HS-5 (cell line): ENCODE results near the gene SLC6A12.

Experiments
- DNase-seq: peaks from one replicate; pipeline ENCODE4 v3.0.0-alpha.2; 2012; ENCODE audit warnings: low read depth

Gene SLC6A12

DNA sequence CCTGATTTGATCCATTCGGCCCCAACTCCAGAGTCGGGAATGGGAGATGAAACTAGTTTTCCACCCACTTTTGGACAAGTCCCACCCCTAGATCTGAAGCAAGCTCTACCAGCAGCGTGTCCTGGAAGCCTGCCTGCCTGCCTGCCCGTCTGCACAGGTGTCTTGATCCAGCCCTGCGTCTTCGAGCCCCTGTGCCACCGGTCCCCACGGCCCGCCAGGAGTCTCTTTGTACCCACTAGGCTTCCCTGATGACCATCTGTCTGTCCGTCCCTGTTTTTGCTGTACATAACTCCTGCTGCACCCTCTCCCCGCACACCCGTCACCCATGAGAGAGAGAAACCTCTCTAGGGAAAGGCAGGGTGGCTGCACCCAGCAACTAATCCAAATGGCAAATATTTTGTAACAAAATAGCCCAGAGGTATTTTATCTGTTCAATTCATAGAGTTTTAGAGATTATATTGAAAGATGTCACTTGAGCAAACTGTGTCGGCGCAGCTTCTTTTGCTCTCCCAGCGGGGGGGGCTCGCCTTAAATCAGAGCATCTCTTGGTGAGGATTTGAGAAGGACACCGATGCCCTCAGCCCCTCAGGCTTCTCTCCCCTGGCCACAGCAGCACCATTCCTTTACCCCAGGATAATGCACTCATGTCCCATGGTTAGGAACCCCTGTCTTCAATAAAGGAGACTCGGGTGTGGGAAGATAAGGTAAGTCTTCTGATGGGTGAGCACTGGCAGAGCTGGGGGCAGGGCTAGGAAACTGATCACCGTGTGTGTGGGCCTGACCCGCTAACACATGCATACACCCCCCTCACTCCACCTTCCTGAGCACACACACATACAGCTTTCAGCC, 35.8 kb downstream of the SLC6A12 start:
- DNase-seq, result no peak

GRCh38 chr12:177336-177979, 36.5 kb downstream of the SLC6A12 start:
- DNase-seq, result no peak

DNA sequence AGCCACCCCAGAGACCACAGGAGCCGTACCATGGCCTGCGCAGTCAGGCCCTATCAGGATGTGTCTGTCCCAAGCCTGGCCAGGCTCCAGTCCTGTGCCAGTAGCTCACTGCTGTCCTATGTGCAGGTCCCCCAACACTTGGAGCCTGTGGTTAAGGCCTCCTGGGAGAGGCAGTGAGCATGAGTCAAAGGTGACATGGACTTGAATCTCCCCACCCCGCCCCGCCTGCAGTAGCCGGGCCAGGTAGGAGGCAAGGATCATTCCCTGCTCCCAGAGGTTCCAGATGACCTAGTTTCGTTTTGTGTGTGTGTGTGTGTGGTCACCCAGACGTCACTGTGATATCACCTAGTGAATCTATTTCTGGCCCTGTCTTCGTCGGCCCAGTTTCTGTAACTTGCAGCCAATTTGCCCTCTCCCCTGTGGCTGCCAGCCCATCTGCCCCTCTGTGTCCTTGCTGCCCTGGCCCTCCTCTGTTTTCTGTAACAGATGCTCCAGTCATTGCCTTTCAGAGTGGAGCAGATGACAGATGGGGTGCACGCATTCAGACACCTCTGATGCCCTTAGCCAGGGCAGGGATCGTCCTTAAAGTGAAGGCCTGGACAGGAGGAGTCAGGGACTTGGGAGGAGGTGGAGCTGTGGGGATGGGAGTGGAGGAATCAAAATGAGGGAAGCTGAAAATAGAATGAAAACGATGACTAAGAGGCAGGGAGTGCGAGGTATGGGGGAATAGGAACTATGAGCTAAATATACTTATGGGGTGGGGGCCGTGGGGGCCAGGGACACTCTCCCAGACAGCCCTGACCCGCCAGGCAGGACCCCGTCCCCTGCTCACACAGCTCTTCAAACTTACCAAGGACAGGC, 37.4 kb downstream of the SLC6A12 start:
- peak; percentile 10 for DNase-seq

- DNase-seq, result no peak
Observed at GRCh38 chr12:175759-176158, 38.2 kb downstream of the SLC6A12 start.

- no peak for DNase-seq
Observed at GRCh38 chr12:175250-175649, 38.7 kb downstream of the SLC6A12 start.

DNA sequence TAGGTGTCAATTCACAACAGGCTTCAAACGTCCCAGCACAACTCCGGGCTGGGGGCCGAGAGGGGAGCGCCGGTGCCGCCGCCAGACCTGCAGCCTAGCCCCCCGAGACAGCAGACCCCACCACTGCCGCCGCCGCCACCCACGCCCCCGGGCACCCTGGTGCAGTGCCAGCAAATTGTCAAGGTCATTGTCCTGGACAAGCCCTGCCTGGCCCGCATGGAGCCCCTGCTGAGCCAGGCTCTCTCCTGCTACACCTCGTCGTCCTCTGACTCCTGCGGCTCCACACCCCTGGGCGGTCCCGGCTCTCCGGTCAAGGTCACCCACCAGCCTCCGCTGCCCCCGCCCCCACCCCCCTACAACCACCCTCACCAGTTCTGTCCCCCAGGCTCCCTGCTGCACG, 39.4 kb downstream of the SLC6A12 start:
- DNase-seq, result no peak

GRCh38 chr12:174124-174523, 39.8 kb downstream of the SLC6A12 start:
- no peak for DNase-seq

DNA sequence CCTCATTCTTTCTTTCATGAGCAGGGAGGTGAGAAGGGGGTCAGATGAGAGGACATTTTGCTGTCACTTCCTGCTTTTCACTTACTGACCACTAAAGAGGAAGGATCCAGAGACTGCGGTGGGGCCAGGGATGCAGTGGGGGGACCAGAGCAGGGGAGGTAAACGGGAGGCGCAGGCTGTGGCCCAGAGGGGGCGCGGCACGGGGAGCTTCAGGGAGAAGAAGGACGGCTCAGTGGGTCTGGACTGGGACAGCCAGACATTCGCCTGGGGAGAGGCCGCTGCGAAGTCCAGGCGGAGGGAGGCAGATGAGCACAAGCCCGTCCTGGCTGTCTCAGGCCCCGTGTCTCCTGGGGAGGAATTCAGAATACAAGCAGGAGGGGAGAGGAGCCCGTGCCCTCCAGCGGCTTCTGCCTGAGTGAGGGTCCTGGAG, 41.2 kb downstream of the SLC6A12 start:
- no peak for DNase-seq

- no peak for DNase-seq
Observed at GRCh38 chr12:171743-172676, 41.9 kb downstream of the SLC6A12 start.

DNA sequence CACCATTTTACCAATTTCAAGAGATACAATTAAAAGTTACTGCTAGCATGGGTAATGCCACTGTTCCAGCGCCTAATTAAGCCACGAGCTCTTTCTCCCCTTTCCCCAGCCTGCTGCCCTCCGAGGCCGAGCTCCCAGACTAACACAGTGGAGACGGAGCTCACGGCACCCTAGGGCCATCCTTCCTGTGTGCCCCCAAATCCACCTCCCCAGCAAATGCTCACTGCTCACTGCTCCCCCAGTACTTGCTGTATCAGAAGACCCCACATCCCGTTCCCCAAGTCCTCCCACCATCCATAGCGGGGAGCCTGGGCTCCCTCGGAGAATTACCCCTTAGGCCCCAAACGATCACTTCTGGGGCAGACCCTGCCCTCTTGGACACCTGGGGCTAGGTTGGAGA, 42.7 kb downstream of the SLC6A12 start:
- no peak for DNase-seq

DNA sequence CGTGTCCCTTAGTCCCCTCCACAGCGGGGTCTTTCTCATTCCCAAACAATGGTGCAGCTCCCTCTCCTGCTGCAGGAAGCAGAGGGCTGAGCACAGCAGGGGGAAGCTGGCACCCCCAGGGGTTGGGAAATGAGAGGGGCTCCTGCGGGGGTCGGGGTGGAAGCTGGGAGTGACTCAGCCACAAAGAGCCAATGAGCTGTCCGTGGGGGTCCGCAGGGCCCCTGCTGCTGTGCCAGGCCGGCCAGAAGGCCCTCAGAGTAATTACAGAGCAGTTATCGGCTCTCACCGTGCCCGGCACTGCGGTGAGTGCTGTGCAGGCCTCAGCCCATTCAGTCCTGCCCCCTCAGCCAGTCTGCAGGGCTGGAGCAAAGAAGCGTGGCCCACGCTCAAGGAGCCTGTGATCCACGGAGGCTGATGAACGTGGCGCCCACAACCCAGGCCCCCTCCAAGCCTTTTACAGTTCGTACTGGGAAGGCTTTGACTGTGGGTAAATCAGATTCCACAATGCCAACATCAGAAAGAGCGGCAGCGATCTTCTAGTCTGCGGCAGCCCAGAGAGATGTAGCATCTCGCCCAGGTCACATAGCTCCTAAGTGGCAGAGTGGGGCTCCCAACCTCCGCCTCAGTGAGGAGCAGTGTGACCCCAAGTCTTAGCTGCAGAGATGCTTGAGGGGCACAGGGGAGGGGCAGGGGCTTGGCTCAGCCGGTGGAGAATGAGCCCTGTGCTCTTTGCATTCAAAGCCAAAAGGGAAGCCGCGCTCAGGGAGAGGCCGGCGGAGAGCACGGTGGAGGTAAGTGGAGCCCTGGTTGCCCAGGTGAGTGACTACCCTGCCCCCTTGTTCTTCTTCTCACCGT, 43.4 kb downstream of the SLC6A12 start:
- DNase-seq, result no peak

DNA sequence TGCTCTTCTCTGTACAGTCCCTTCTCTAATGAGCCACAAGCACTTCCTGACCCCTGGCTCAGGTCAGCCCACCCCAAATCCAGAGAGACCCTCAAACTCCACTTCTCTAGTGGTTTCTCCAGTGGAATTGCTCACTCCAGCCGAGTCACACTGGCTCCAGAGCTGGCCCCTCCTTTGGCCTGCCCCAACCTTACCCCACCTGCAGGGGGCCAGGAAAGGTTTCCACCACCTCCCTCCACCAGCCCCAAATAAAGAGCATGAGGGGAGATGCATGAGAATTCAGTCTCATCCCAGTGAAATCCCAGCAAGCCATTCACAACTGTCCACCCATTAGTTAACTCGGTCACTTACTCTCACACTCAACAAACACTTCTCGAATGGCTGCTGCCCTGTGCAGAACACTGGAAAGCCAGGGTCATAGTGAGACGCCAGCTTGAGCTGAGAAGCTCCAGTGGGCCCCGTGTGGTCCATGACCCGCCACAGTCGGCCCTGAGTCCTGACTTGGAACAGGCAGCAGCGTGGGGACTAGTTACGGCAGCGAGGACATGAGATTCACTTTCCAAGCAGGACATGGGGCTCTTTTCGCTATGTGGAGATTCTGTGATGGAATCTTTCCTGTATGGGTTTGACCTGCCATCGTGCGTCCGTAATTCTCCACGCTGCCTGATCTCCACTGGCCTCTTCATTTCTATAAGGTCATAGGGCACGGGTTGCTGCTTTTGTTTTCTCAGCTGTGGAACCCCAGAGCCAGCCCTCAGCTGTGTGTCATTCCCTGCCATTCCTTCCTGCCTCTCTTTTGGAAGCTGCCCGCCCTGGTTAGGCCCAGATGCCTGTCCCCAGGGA, 44.2 kb downstream of the SLC6A12 start:
- no peak for DNase-seq

GRCh38 chr12:168763-169525, 45.0 kb downstream of the SLC6A12 start:
- no peak for DNase-seq

DNA sequence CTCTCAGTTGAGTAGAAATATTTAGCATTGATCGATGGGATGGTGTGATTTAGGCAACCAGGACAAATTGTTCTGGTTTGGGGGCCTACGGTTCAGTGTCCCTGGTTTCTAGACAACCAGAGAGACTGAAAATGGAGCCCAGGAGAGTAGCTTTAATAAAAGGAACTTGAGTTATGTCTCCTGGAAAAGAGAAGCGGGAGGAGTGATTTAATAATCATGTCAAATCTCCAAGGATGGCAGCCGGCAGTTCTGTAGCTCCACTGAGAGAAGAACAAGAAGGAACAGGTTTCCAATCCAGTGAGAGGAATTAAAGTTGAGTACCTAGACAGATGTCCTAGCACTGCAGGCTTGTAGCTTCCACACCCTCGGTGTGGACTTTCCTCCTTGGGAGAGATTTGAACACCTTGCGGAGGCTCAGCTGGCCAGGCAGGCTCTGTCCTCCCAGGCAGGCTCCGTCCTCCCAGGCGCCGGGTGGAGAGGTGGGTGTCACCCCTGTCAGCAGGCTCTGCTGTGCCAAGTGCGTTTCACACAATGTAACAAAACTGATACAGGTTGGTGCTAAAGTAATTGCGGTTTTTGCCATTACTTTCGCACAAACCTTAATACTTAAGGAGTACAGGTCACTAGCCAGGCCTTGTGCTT, 45.9 kb downstream of the SLC6A12 start:
- no peak for DNase-seq

- no peak for DNase-seq
Observed at GRCh38 chr12:166425-167075, 47.4 kb downstream of the SLC6A12 start.

DNA sequence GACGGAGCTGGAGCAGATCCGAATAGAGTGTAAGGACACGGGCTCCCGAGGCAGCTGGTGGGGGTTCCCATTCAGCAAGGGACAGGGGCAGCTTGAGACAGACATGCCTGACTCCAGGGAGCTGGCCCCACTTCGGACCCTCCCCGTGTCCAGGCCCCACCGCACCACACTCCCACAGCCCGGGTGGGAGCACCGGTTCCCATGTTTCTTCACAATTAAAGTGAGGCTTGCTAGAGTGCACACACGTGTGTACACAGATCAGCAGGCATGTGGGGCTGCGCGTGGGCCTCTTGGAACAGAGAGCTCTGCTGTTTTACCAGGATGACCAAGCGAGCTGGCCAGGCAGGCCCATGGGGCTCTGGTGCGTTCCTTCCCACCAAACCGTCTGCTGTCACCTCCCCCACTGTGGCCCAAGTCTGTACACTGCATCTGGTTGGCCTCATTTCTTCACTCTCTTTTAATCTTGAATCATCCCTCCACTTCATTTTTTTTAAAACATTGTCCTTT, 48.0 kb downstream of the SLC6A12 start:
- no peak for DNase-seq

DNA sequence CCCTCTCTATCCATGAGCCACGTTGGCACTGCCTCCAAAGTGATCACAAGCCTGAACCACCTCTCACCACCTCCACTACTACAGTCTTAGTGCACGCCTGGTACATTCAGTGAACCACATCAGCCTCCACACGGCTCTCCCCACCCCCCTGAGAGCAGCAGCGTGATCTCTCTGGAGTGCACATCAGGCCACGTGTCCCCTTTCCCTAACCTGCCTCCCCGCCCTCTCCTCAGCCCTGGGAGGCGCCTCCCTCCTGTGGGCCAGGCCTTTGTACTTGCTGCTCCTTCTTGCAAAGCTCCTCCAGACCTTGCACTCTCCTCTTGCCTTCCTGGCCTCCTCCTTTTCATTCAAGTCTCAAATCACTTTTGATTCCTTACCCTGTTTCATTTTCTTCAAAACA, 49.8 kb downstream of the SLC6A12 start:
- DNase-seq, result no peak
